HepG2 (cell line): ENCODE data around the gene CLDN7. TPM values are rescaled to one million over a fixed set of nuclear protein-coding genes. Genes with fewer than 3 reads are reported as not detected.

Experiments used
- PAXIP1 ChIP-seq: sonication (generic); formaldehyde crosslinking; conservative IDR thresholded peaks from 2 replicates; pipeline ENCODE4 v1.4.0; 2020; ENCODE audit warnings: mild to moderate bottlenecking, missing genetic modification reagents, moderate library complexity
- ZBED4 ChIP-seq: sonication (generic); formaldehyde crosslinking; IDR thresholded peaks from 2 replicates; pipeline ENCODE4 v1.4.0; 2020; ENCODE audit warnings: missing genetic modification reagents, borderline replicate concordance
- ZNF143 ChIP-seq: sonication (generic); formaldehyde crosslinking; IDR thresholded peaks from 2 replicates; pipeline ENCODE4 v1.4.0; 2020; ENCODE audit warnings: missing genetic modification reagents
- ZNF274 ChIP-seq: sonication (generic); formaldehyde crosslinking; IDR thresholded peaks from 2 replicates; pipeline ENCODE4 v1.5.1; 2020; ENCODE audit warnings: mild to moderate bottlenecking, missing genetic modification reagents
- ZNF34 ChIP-seq: sonication (generic); formaldehyde crosslinking; IDR thresholded peaks from 2 replicates; pipeline ENCODE4 v1.4.0; 2020; ENCODE audit warnings: mild to moderate bottlenecking, missing genetic modification reagents, borderline replicate concordance
- ZNF407 ChIP-seq: sonication (generic); formaldehyde crosslinking; IDR thresholded peaks from one replicate; pipeline ENCODE4 v1.5.1; 2020; ENCODE audit warnings: mild to moderate bottlenecking, missing genetic modification reagents; ENCODE audit errors: not compliant biosample characterization
- ZNF432 ChIP-seq: sonication (generic); formaldehyde crosslinking; IDR thresholded peaks from 2 replicates; pipeline ENCODE4 v1.5.0; 2020; ENCODE audit warnings: missing genetic modification reagents, mild to moderate bottlenecking, borderline replicate concordance
- ZNF772 ChIP-seq: sonication (generic); formaldehyde crosslinking; IDR thresholded peaks from 2 replicates; pipeline ENCODE4 v1.5.0; 2020; ENCODE audit warnings: mild to moderate bottlenecking, missing genetic modification reagents
- polyA plus RNA-seq, 8 experiments: library from polyadenylated mRNA; depleted of rRNA in 3 of 8; stranded (reverse) in 7 of 8; unstranded in 1 of 8; fragments of >200 nt; fragmentation: Illumina TruSeq in 4 of 8; extraction: Trizol in 4 of 8; gene quantifications; 2 replicates each; pipeline versions ENCODE4 v1.2.1 to v1.2.3, GENCODE V29; 2011 to 2016; ENCODE audit warnings: low read depth in 4 of 8, missing spikeins in 1 of 8, mixed read lengths in 1 of 8; ENCODE audit not compliant: insufficient read depth in 1 of 8
- total RNA-seq, 5 experiments: library from RNA; depleted of rRNA; stranded (reverse); fragments of >200 nt; fragmentation: Illumina TruSeq; extraction: Trizol; gene quantifications; 2 replicates each; pipeline ENCODE4 v1.2.3, GENCODE V29; 2016; ENCODE audit warnings: low read depth in 1 of 5
- TF ChIP-seq, protein P1 (sequence below): sonication (generic); formaldehyde crosslinking; IDR thresholded peaks from 2 replicates; pipeline ENCODE4 v1.4.0; 2020; ENCODE audit warnings: missing genetic modification reagents

CLDN7 gene
- total and polyA plus RNA-seq, 2 of the 13 experiments (the other 11 are each of a cell fraction or from before 2014, with no cell fraction given) = not detected

DNA sequence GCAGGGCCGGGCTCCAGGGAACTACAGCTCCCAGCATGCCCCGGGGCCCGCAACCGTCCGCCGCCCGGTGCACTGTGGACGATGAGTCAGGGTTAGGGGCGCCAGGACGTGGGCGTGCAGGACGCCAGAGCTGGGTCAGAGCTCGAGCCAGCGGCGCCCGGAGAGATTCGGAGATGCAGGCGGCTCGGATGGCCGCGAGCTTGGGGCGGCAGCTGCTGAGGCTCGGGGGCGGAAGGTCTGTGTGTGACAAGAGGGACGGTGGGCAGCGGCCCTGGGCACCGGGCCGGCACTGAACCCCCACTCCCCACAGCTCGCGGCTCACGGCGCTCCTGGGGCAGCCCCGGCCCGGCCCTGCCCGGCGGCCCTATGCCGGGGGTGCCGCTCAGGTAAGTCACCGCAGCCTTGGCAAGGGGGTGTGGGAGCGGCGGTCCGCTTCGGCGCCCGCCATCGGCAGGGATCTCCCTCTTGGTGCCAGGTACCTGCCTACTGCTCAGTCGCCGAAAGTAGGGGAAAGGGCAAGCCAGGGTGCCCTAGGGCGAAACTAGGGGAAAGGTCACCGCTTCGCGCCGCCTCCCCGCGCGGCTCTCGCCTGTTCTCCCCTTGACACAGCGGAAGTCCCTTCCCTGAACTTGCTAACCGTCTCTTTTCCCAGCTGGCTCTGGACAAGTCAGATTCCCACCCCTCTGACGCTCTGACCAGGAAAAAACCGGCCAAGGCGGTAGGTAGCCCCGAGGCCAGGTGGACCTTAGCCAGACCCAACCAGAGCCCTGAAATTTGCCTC lies 42.3 kb downstream of the CLDN7 start, which contains the start of the genes ACADVL and DLG4 (continued):
- TF ChIP-seq ZNF407 (peak; percentile 92), ZBED4 (peak; percentile 19; the same call in 1 of the 2 replicates), ZNF274 (CRISPR knock-in tag) (peak; percentile 88; the same call in 1 of the 2 replicates), ZNF143 (CRISPR knock-in tag) (peak; percentile 97), PAXIP1 (CRISPR knock-in tag) (peak; percentile 47; the same call in 1 of the 2 replicates), ZNF772 (peak; percentile 43; the same call in 1 of the 2 replicates), ZNF34 (CRISPR knock-in tag) (no peak), ZNF432 (CRISPR knock-in tag) (no peak)
- TF ChIP-seq, protein P1, sequence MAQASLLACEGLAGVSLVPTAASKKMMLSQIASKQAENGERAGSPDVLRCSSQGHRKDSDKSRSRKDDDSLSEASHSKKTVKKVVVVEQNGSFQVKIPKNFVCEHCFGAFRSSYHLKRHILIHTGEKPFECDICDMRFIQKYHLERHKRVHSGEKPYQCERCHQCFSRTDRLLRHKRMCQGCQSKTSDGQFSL (CRISPR knock-in tag) = no peak
